SH-SY5Y (cell line): ENCODE measurements around the gene NCF2.

Experiments
- GATA2 ChIP-seq: IDR thresholded peaks from 2 replicates; pipeline ENCODE4 v1.6.1; 2011; ENCODE audit warnings: mild to moderate bottlenecking, low read depth, low read length
- GATA3 ChIP-seq: IDR thresholded peaks from 2 replicates; pipeline ENCODE4 v1.6.1; 2011; ENCODE audit warnings: low read depth, mild to moderate bottlenecking, low read length, moderate library complexity

DNA sequence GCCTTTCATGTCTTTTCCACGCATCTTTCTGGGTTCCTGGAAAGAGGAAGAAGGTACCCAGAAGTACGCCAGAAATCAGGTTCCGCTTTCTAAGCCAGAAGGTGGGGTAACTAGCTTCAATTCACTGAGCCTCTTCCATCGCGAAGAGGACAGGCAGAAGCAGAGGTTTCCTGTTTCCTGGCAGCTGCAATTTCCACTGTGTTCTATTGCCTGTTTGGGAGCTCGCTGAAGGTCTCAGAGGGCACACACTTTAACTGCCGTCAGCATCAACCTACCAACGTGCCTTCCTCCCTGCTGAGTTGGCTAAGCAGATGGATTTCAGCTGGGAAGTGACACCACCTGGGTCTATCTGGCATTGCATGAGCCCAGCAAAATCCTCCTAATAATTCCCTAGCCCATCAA is 10.0 kb downstream of the NCF2 start:
- no peak for TF ChIP-seq GATA2
- no peak for TF ChIP-seq GATA3
